Lower leg skin (tissue), 3 donors: Measurements from ENCODE around the gene TAGLN.

Experiments used
- CTCF ChIP-seq, 3 donors: fragments of 450-650 bp; IDR thresholded peaks; one replicate each; pipeline ENCODE4 v1.5.1; 2016; ENCODE audit warnings: antibody characterized with exemption in 3 of 3, mild to moderate bottlenecking in 3 of 3, moderate library complexity in 2 of 3
- POLR2A ChIP-seq, 2 donors: fragments of 450-650 bp; IDR thresholded peaks; one replicate each; pipeline ENCODE4 v1.6.1; 2016 to 2017; ENCODE audit warnings: antibody characterized with exemption in 2 of 2, mild to moderate bottlenecking in 1 of 2, moderate library complexity in 1 of 2

- no peak for TF ChIP-seq CTCF (IDR thresholded peaks at IDR 0.05)
- no peak for TF ChIP-seq POLR2A (IDR thresholded peaks at IDR 0.05)
Measured at GRCh38 chr11:117238221-117238620, 39.1 kb downstream of the TAGLN start.
